Heart left ventricle (tissue), 13 donors: ENCODE results near the gene L3MBTL3.

Experiments
- POLR2A ChIP-seq, 2 donors: fragments of 450-650 bp; IDR thresholded peaks; one replicate each; pipeline ENCODE4 v1.6.1; 2017; ENCODE audit warnings: antibody characterized with exemption in 2 of 2, mild to moderate bottlenecking in 2 of 2, moderate library complexity in 2 of 2
- TF ChIP-seq, protein P1 (sequence below), 12 donors: fragments of 200-600 bp; sonication (generic) in 4 of 12; IDR thresholded peaks; one replicate each; pipeline versions ENCODE4 v1.5.0 to v1.8.0; 2018 to 2022; ENCODE audit warnings: antibody characterized with exemption in 12 of 12, mild to moderate bottlenecking in 5 of 12
- donor health status: ischemic (EF 13 %, LVEDD 7.1; RV severe dilation, severe dysfunction).
- donor health status: DM: no; HTN: yes; CAD: no.
- donor health status: DM: no; HTN: no; CAD: no.
- donor health status: ischemic (EF 25% LVEDD 6.9; RV normal size, moderate dysfunction).
- donor health status: ischemic (EF 25% LVEDD 5.7; RV mildly dilated, moderate dysfunction).
- donor health status: ischemic (EF 35%, LVEDD 5.7; RV mildly dilated, moderate dysfunction).
- donor health status: nonischemic (EF 11% LVEDD 7.7; RV severe dilation, severe dysfunction).
- donor health status: DM: yes; HTN: yes; CAD: no.
- donor health status: PGD.
- donor health status: ischemic (EF 29% LVEDD 5.4; RV normal size, mild dysfunction).
- donor health status: nonischemic (EF 23%, LVEDD 6.1; RV moderate dilation, normal function).

DNA sequence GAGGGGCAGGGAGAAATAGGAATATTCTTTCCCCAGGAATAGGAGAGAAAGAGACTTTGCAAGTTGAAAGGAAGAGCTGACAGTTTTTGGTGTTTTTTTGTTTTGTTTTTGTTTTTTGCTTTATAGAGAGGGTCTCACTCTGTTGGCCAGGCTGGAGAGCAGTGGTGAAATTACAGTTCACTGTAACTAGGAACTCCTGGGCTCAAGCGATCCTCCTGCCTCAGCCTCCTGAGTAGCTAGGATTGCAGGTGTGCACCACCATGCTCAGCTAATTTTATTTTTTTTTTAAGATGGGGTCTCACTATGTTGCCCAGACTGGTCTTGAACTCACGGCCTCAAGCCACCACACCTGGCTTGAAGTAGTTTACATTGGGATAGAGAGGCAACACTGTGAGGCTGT is 8.0 kb upstream of the L3MBTL3 start:
- TF ChIP-seq, protein P1, sequence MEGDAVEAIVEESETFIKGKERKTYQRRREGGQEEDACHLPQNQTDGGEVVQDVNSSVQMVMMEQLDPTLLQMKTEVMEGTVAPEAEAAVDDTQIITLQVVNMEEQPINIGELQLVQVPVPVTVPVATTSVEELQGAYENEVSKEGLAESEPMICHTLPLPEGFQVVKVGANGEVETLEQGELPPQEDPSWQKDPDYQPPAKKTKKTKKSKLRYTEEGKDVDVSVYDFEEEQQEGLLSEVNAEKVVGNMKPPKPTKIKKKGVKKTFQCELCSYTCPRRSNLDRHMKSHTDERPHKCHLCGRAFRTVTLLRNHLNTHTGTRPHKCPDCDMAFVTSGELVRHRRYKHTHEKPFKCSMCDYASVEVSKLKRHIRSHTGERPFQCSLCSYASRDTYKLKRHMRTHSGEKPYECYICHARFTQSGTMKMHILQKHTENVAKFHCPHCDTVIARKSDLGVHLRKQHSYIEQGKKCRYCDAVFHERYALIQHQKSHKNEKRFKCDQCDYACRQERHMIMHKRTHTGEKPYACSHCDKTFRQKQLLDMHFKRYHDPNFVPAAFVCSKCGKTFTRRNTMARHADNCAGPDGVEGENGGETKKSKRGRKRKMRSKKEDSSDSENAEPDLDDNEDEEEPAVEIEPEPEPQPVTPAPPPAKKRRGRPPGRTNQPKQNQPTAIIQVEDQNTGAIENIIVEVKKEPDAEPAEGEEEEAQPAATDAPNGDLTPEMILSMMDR (IDR thresholded peaks at IDR 0.05), result no peak
- TF ChIP-seq POLR2A (IDR thresholded peaks at IDR 0.05), result no peak
